HepG2 (cell line): ENCODE data around the gene SHTN1.

Experiments
- CTCF ChIP-seq: sonication (generic); formaldehyde crosslinking; IDR thresholded peaks from 2 replicates; pipeline ENCODE4 v1.5.0; 2020; ENCODE audit warnings: mild to moderate bottlenecking, missing genetic modification reagents, moderate library complexity
- EZH2 ChIP-seq: conservative IDR thresholded peaks from 2 replicates; pipeline ENCODE4 v1.6.1; 2012; ENCODE audit warnings: mild to moderate bottlenecking, low read depth, low read length, moderate library complexity
- KDM2A ChIP-seq: sonication (generic); formaldehyde crosslinking; IDR thresholded peaks from 2 replicates; pipeline ENCODE4 v1.4.0; 2020; ENCODE audit warnings: low read depth, missing genetic modification reagents, borderline replicate concordance
- MIXL1 ChIP-seq: IDR thresholded peaks from 2 replicates; pipeline ENCODE4 v1.6.1; 2016
- PRDM4 ChIP-seq: sonication (generic); formaldehyde crosslinking; IDR thresholded peaks from 2 replicates; pipeline ENCODE4 v1.9.0; 2021; ENCODE audit warnings: missing genetic modification reagents, borderline replicate concordance
- PTBP1 ChIP-seq: fragments of 200-400 bp; formaldehyde crosslinking; IDR thresholded peaks from 2 replicates; pipeline ENCODE4 v1.6.1; 2018; ENCODE audit warnings: low read length, low read depth; ENCODE audit not compliant: poor library complexity, severe bottlenecking
- SRY ChIP-seq: sonication (generic); formaldehyde crosslinking; IDR thresholded peaks from 2 replicates; pipeline ENCODE4 v1.8.0; 2022; ENCODE audit warnings: mild to moderate bottlenecking, missing genetic modification reagents
- TRAFD1 ChIP-seq: sonication (generic); formaldehyde crosslinking; IDR thresholded peaks from 2 replicates; pipeline ENCODE4 v1.5.1; 2020; ENCODE audit warnings: missing genetic modification reagents, mild to moderate bottlenecking, borderline replicate concordance
- ZBTB1 ChIP-seq: sonication (generic); formaldehyde crosslinking; IDR thresholded peaks from 2 replicates; pipeline ENCODE4 v1.4.0; 2020; ENCODE audit warnings: missing genetic modification reagents, borderline replicate concordance
- ZNF761 ChIP-seq: sonication (generic); formaldehyde crosslinking; conservative IDR thresholded peaks from 2 replicates; pipeline ENCODE4 v1.4.0; 2020; ENCODE audit warnings: mild to moderate bottlenecking, missing genetic modification reagents

GRCh38 chr10:116870949-116871348 is 134.0 kb downstream of the SHTN1 start:
- no peak for TF ChIP-seq CTCF (CRISPR knock-in tag)
- no peak for TF ChIP-seq PTBP1
- TF ChIP-seq ZBTB1, result no peak
- TF ChIP-seq MIXL1 (CRISPR knock-in tag), result no peak
- no peak for TF ChIP-seq PRDM4 (CRISPR knock-in tag)
- TF ChIP-seq ZNF761 (CRISPR knock-in tag), result no peak
- TF ChIP-seq EZH2, result no peak
- TF ChIP-seq SRY (CRISPR knock-in tag), result no peak
- no peak for TF ChIP-seq TRAFD1 (CRISPR knock-in tag)
- no peak for TF ChIP-seq KDM2A (CRISPR knock-in tag)
